Adipocyte (in vitro differentiated cells): ENCODE results near the gene HSD17B13.
"Not testable (repeated sequence)": the region's sequence is repeated elsewhere in the genome, so short reads cannot be mapped to it uniquely, and the experiment has no call there.

Experiments used
- DNase-seq: peaks from one replicate; pipeline ENCODE4 v3.0.0-alpha.2; 2015; ENCODE audit warnings: low read depth
- H3K27me3 ChIP-seq: replicated peaks from 2 replicates; pipeline ENCODE4 v1.7.0; 2013; ENCODE audit warnings: mild to moderate bottlenecking, low read length, moderate library complexity; ENCODE audit not compliant: control insufficient read depth, insufficient read depth
- H3K36me3 ChIP-seq: 2 replicates; pipeline ENCODE4 v1.7.0; 2013; ENCODE audit warnings: low read length, mild to moderate bottlenecking, moderate library complexity; ENCODE audit not compliant: control insufficient read depth, insufficient read depth, severe bottlenecking
- H3K4me1 ChIP-seq: 2 replicates; pipeline ENCODE4 v1.7.0; 2013; ENCODE audit warnings: mild to moderate bottlenecking, low read length, moderate library complexity; ENCODE audit not compliant: control insufficient read depth, insufficient read depth
- H3K4me3 ChIP-seq: 2 replicates; pipeline ENCODE4 v1.7.0; 2013; ENCODE audit warnings: mild to moderate bottlenecking, low read length, moderate library complexity
- H3K9ac ChIP-seq: 2 replicates; pipeline ENCODE4 v1.7.0; 2013; ENCODE audit warnings: mild to moderate bottlenecking, low read length, moderate library complexity
- H3K9me3 ChIP-seq: 2 replicates; pipeline ENCODE4 v1.7.0; 2013; ENCODE audit warnings: mild to moderate bottlenecking, low read length, moderate library complexity; ENCODE audit not compliant: control insufficient read depth

The HSD17B13 gene

GRCh38 chr4:87315000-87315399 is 7.7 kb downstream of the HSD17B13 start:
- peak overlapping the region; percentile 7 for H3K4me3 ChIP-seq
- not testable (repeated sequence) for H3K27me3 ChIP-seq, H3K36me3 ChIP-seq, H3K9ac ChIP-seq, DNase-seq, H3K9me3 ChIP-seq, H3K4me1 ChIP-seq

- H3K27me3 ChIP-seq, result no peaks in the 10 kb centered on the region
- H3K4me1 ChIP-seq, result peaks cover 11% of the 10 kb centered on the region
- DNase-seq, result no peak
- no peak overlapping the region for H3K9ac ChIP-seq
- no peaks in the 10 kb centered on the region for H3K36me3 ChIP-seq
- H3K4me3 ChIP-seq, result no peak overlapping the region
- H3K9me3 ChIP-seq, result no peaks in the 10 kb centered on the region
Measured at GRCh38 chr4:87313756-87314155, 8.9 kb downstream of the HSD17B13 start.

- no peaks in the 10 kb centered on the region for H3K9me3 ChIP-seq
- H3K4me3 ChIP-seq, result no peak overlapping the region
- no peak for DNase-seq
- H3K4me1 ChIP-seq, result peaks cover 12% of the 10 kb centered on the region
- H3K9ac ChIP-seq, result no peak overlapping the region
- no peaks in the 10 kb centered on the region for H3K27me3 ChIP-seq
- H3K36me3 ChIP-seq, result no peaks in the 10 kb centered on the region
Measured at GRCh38 chr4:87311684-87312083, 11.0 kb downstream of the HSD17B13 start.

- Histone ChIP-seq H3K9ac (no peak overlapping the region), H3K9me3 (no peaks in the 10 kb centered on the region), H3K27me3 (no peaks in the 10 kb centered on the region), H3K36me3 (no peaks in the 10 kb centered on the region), H3K4me3 (no peak overlapping the region), H3K4me1 (peaks cover 12% of the 10 kb centered on the region)
- no peak for DNase-seq
Measured at GRCh38 chr4:87310691-87311335, 11.9 kb downstream of the HSD17B13 start.

GRCh38 chr4:87309625-87310024 is 13.1 kb downstream of the HSD17B13 start:
- H3K4me1 ChIP-seq, result peaks cover 9% of the 10 kb centered on the region
- no peak for DNase-seq
- no peak overlapping the region for H3K9ac ChIP-seq
- H3K36me3 ChIP-seq, result no peaks in the 10 kb centered on the region
- no peaks in the 10 kb centered on the region for H3K9me3 ChIP-seq
- H3K27me3 ChIP-seq, result no peaks in the 10 kb centered on the region
- H3K4me3 ChIP-seq, result no peak overlapping the region

GRCh38 chr4:87306056-87306455 is 16.6 kb downstream of the HSD17B13 start:
- H3K4me3 ChIP-seq, result no peak overlapping the region
- peaks cover 9% of the 10 kb centered on the region for H3K4me1 ChIP-seq
- no peak for DNase-seq
- H3K9me3 ChIP-seq, result no peaks in the 10 kb centered on the region
- H3K27me3 ChIP-seq, result no peaks in the 10 kb centered on the region
- no peaks in the 10 kb centered on the region for H3K36me3 ChIP-seq
- no peak overlapping the region for H3K9ac ChIP-seq

GRCh38 chr4:87305562-87305961 is 17.1 kb downstream of the HSD17B13 start:
- Histone ChIP-seq H3K9ac (no peak overlapping the region), H3K4me1 (peaks cover 9% of the 10 kb centered on the region), H3K9me3 (no peaks in the 10 kb centered on the region), H3K27me3 (no peaks in the 10 kb centered on the region), H3K36me3 (no peaks in the 10 kb centered on the region), H3K4me3 (no peak overlapping the region)
- DNase-seq, result no peak

GRCh38 chr4:87304745-87305432 is 17.8 kb downstream of the HSD17B13 start:
- no peak overlapping the region for H3K4me3 ChIP-seq
- DNase-seq, result peak; percentile 25
- H3K27me3 ChIP-seq, result no peaks in the 10 kb centered on the region
- H3K4me1 ChIP-seq, result peaks cover 9% of the 10 kb centered on the region
- no peak overlapping the region for H3K9ac ChIP-seq
- H3K36me3 ChIP-seq, result no peaks in the 10 kb centered on the region
- no peaks in the 10 kb centered on the region for H3K9me3 ChIP-seq

- DNase-seq, result no peak
- Histone ChIP-seq H3K36me3 (no peaks in the 10 kb centered on the region), H3K9me3 (no peaks in the 10 kb centered on the region), H3K27me3 (no peaks in the 10 kb centered on the region), H3K4me3 (no peak overlapping the region), H3K4me1 (peaks cover 6% of the 10 kb centered on the region), H3K9ac (no peak overlapping the region)
Measured at GRCh38 chr4:87299898-87300297, 22.8 kb downstream of the HSD17B13 start.

GRCh38 chr4:87298362-87298761 is 24.3 kb downstream of the HSD17B13 start:
- Histone ChIP-seq H3K27me3 (no peaks in the 10 kb centered on the region), H3K9me3 (peaks cover 7% of the 10 kb centered on the region), H3K4me3 (no peak overlapping the region), H3K4me1 (peaks cover 6% of the 10 kb centered on the region), H3K9ac (no peak overlapping the region), H3K36me3 (no peaks in the 10 kb centered on the region)
- no peak for DNase-seq

- peaks cover 12% of the 10 kb centered on the region for H3K9me3 ChIP-seq
- not testable (repeated sequence) for H3K9ac ChIP-seq, DNase-seq, H3K27me3 ChIP-seq, H3K36me3 ChIP-seq, H3K4me3 ChIP-seq, H3K4me1 ChIP-seq
Measured at GRCh38 chr4:87294911-87295310, 27.8 kb downstream of the HSD17B13 start.

GRCh38 chr4:87293889-87294288 is 28.8 kb downstream of the HSD17B13 start:
- not testable (repeated sequence) for H3K36me3 ChIP-seq, H3K9ac ChIP-seq, DNase-seq, H3K4me1 ChIP-seq, H3K27me3 ChIP-seq, H3K4me3 ChIP-seq
- peaks cover 12% of the 10 kb centered on the region for H3K9me3 ChIP-seq
